NCI-H1694 (cell line): ENCODE data around the gene BNC2.
"Not testable (repeated sequence)": the region's sequence is repeated elsewhere in the genome, so short reads cannot be mapped to it uniquely, and the experiment has no call there.

Source experiments
- DNase-seq: peaks from one replicate; lab custom pipeline; 2025; lab: John Stamatoyannopoulos, UW

The BNC2 gene

GRCh38 chr9:16446636-16447035, 423.8 kb downstream of the BNC2 start:
- no peak for DNase-seq

GRCh38 chr9:16445141-16445920, 425.1 kb downstream of the BNC2 start:
- DNase-seq = no peak

GRCh38 chr9:16442622-16443021, 427.8 kb downstream of the BNC2 start:
- DNase-seq = no peak

GRCh38 chr9:16441791-16442190, 428.7 kb downstream of the BNC2 start:
- DNase-seq = no peak

- not testable (repeated sequence) for DNase-seq
Measured at GRCh38 chr9:16438831-16439230, 431.6 kb downstream of the BNC2 start.

GRCh38 chr9:16436545-16436944, 433.9 kb downstream of the BNC2 start:
- DNase-seq = no peak

GRCh38 chr9:16434526-16434925, 435.9 kb downstream of the BNC2 start:
- no peak for DNase-seq

GRCh38 chr9:16433494-16433893, 437.0 kb downstream of the BNC2 start:
- DNase-seq = no peak

GRCh38 chr9:16431666-16432392, 438.6 kb downstream of the BNC2 start:
- DNase-seq = no peak

GRCh38 chr9:16429671-16430070, 440.8 kb downstream of the BNC2 start:
- no peak for DNase-seq

GRCh38 chr9:16427873-16428427, 442.5 kb downstream of the BNC2 start:
- DNase-seq = no peak

- DNase-seq = no peak
Measured at GRCh38 chr9:16426716-16427115, 443.8 kb downstream of the BNC2 start.

- no peak for DNase-seq
Measured at GRCh38 chr9:16425562-16426231, 444.8 kb downstream of the BNC2 start.

GRCh38 chr9:16422114-16422513, 448.4 kb downstream of the BNC2 start:
- no peak for DNase-seq

GRCh38 chr9:16421532-16421931, 448.9 kb downstream of the BNC2 start:
- no peak for DNase-seq

- no peak for DNase-seq
Measured at GRCh38 chr9:16419124-16419523, 451.3 kb downstream of the BNC2 start.

- DNase-seq = no peak
Measured at GRCh38 chr9:16418721-16419120, 451.7 kb downstream of the BNC2 start.

- DNase-seq = no peak
Measured at GRCh38 chr9:16417749-16418148, 452.7 kb downstream of the BNC2 start.

GRCh38 chr9:16417161-16417560, 453.3 kb downstream of the BNC2 start:
- no peak for DNase-seq

- DNase-seq = no peak
Measured at GRCh38 chr9:16414451-16414850, 456.0 kb downstream of the BNC2 start.

GRCh38 chr9:16413509-16414016, 456.9 kb downstream of the BNC2 start:
- no peak for DNase-seq

GRCh38 chr9:16412740-16413139, 457.7 kb downstream of the BNC2 start:
- DNase-seq = no peak
